OCI-LY3 (cell line): Measurements from ENCODE around the gene PLD6.

Source experiments
- CTCF ChIP-seq: fragments of 200-600, 300-600 bp; sonication (generic); IDR thresholded peaks from 2 replicates; pipeline ENCODE4 v1.5.1; 2014; ENCODE audit warnings: antibody characterized with exemption, low read length, low read depth
- EZH2phosphoT487 ChIP-seq: fragments of 200-600 bp; shearing (Covaris generic); IDR thresholded peaks from 2 replicates; pipeline ENCODE4 v1.6.1; 2018; ENCODE audit warnings: antibody characterized with exemption, mixed run types, low read depth

- TF ChIP-seq CTCF (no peak), EZH2phosphoT487 (no peak)
Observed at GRCh38 chr17:17252149-17252661, 46.1 kb upstream of the PLD6 start.
